ENCODE data around the gene VTCN1. TPM values are rescaled to one million over a fixed set of nuclear protein-coding genes. Genes with fewer than 3 reads are reported as not detected.

The VTCN1 gene
- total RNA-seq, 4 donors from 2014 or later = not detected

DNA sequence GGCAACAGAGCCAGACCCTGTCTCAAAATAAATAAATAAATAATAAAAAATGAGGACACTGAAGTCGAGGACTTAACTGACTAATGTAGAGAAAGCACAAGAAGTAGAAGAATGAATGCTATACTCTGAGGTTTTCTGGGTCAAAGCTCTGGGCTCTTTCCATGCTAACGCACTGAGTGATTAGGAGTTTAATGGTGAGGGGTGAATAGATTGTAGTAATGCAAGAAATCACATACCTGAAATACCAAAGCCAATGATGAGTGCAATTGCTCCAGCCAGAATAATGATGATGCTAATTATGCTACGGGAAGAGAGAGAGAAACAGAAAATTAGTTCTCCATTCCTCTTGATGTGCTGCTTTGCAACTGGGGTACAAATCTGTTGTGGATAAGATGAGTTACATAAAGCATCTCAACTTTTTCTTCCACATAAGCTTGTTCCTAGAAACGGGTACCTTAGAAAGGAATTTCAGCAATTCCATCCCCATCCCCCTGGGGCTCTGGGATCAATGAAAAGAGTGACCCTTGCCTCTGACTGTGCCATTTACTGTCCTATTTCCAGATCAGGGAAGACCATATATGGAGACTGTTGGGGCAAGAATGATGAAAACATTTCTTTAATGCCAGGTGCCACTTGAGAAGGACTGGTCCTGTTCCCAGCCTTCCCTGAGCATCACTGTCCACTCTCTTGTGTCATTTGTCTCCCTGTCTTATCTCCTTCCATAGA lies 40.7 kb downstream of the VTCN1 start:
- no peaks in the 10 kb centered on the region for H3K36me3 ChIP-seq
- no peak overlapping the region for H3K27ac ChIP-seq (replicated peaks in 1 of 4)
- H3K4me3 ChIP-seq = no peak overlapping the region
- intact Hi-C loops (cut with DNase I) = no loop called here
- 79% methylated on average over 4 of the region's 4 CpGs for WGBS
- no peaks in the 10 kb centered on the region for H3K27me3 ChIP-seq
- no peaks in the 10 kb centered on the region for H3K9me3 ChIP-seq
- TF ChIP-seq POLR2AphosphoS5 (IDR thresholded peaks at IDR 0.05) = no peak
- TF ChIP-seq POLR2A (IDR thresholded peaks at IDR 0.05; ENCODE audit: low read depth) = no peak
- TF ChIP-seq, protein P1, sequence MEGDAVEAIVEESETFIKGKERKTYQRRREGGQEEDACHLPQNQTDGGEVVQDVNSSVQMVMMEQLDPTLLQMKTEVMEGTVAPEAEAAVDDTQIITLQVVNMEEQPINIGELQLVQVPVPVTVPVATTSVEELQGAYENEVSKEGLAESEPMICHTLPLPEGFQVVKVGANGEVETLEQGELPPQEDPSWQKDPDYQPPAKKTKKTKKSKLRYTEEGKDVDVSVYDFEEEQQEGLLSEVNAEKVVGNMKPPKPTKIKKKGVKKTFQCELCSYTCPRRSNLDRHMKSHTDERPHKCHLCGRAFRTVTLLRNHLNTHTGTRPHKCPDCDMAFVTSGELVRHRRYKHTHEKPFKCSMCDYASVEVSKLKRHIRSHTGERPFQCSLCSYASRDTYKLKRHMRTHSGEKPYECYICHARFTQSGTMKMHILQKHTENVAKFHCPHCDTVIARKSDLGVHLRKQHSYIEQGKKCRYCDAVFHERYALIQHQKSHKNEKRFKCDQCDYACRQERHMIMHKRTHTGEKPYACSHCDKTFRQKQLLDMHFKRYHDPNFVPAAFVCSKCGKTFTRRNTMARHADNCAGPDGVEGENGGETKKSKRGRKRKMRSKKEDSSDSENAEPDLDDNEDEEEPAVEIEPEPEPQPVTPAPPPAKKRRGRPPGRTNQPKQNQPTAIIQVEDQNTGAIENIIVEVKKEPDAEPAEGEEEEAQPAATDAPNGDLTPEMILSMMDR (IDR thresholded peaks at IDR 0.05) = no peak
- TF ChIP-seq EP300 (IDR thresholded peaks at IDR 0.05) = no peak
- peaks cover 0 to 4% (median 0%) of the 10 kb centered on the region in 4 donors for H3K4me1 ChIP-seq
- no peak for DNase-seq (ENCODE audit: extremely low spot score)

DNA sequence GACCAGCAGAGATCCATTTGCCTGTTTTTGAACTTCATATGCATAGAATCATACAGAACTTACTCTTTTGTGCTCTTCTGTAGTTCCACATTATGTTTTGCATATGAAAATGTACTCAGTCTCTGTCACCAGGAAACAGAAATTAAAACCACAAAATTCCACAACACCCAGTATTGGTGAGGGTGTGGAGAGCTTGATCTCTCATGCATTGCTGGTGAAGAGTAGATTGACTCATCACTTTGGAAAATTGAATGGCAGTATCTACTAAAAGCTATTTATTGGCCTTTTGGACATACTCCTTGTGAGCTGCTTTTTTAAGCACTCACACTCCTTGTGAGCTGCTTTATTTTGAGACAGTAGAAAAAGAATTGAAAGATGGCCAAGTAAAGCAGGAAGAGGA lies 43.3 kb downstream of the VTCN1 start:
- Histone ChIP-seq H3K4me1 (no peaks in the 10 kb centered on the region), H3K4me3 (no peak overlapping the region), H3K27me3 (no peaks in the 10 kb centered on the region), H3K36me3 (no peaks in the 10 kb centered on the region), H3K27ac (replicated peaks in 1 of 4) (no peak overlapping the region), H3K9me3 (no peaks in the 10 kb centered on the region)
- no peak for DNase-seq (ENCODE audit: extremely low spot score)
- intact Hi-C loops (cut with DNase I) = no loop called here
- TF ChIP-seq EP300 (IDR thresholded peaks at IDR 0.05) = no peak
- TF ChIP-seq POLR2AphosphoS5 (IDR thresholded peaks at IDR 0.05) = no peak
- no peak for TF ChIP-seq POLR2A (IDR thresholded peaks at IDR 0.05; ENCODE audit: low read depth)
- TF ChIP-seq, protein P1 (IDR thresholded peaks at IDR 0.05) = no peak

DNA sequence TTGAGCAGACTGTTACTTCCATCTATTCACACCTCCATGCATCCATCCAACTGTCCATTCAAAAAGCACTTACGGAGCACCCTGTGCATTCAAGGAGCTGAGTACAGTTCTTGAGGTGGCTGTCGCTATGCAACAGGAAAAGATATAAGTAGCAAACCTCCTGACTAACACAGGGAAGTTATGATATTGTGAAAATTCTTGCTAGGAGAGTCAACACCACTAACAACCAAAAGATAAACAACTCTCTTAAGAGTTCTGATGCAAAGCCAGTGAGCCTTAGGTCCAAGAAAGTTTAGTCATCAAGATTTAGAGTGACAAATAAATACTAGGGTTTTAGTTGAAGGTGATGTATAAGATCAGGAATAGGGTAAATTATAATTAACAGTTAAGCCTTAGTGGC lies 44.7 kb downstream of the VTCN1 start:
- intact Hi-C loops (cut with DNase I) = no loop called here
- Histone ChIP-seq H3K27me3 (no peaks in the 10 kb centered on the region), H3K36me3 (no peaks in the 10 kb centered on the region), H3K27ac (replicated peaks in 1 of 4) (no peak overlapping the region), H3K9me3 (no peaks in the 10 kb centered on the region), H3K4me3 (no peak overlapping the region), H3K4me1 (no peaks in the 10 kb centered on the region)
- DNase-seq (ENCODE audit: extremely low spot score) = no peak
- TF ChIP-seq, protein P1 (IDR thresholded peaks at IDR 0.05) = no peak
- TF ChIP-seq POLR2A (IDR thresholded peaks at IDR 0.05; ENCODE audit: low read depth) = no peak
- TF ChIP-seq EP300 (IDR thresholded peaks at IDR 0.05) = no peak
- TF ChIP-seq POLR2AphosphoS5 (IDR thresholded peaks at IDR 0.05) = no peak
- WGBS = 87% methylated on average over 2 of the region's 2 CpGs

DNA sequence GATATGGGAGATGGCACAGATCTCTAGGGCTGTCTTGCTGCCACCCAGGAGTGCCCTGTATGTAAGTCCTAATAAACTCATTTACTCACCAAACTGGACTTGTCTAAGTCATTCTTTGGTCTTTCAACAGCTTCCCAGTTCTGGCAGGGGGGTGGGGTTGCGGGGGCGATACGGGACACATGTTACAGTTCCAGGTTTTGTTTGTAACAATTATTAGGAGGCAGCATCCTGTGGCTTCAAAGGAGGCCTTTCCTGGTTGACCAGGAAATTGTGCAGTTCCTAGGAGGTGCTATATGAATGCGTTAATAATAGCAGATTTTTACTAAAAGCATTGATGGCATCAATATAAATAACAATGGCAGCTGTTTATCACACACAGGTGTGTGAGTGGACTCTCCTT lies 46.5 kb downstream of the VTCN1 start:
- Histone ChIP-seq H3K27ac (replicated peaks in 1 of 4) (no peak overlapping the region), H3K9me3 (no peaks in the 10 kb centered on the region), H3K27me3 (no peaks in the 10 kb centered on the region), H3K4me1 (no peaks in the 10 kb centered on the region), H3K4me3 (no peak overlapping the region), H3K36me3 (no peaks in the 10 kb centered on the region)
- intact Hi-C loops (cut with DNase I) = no loop called here
- TF ChIP-seq, protein P1 (IDR thresholded peaks at IDR 0.05) = no peak
- no peak for DNase-seq (ENCODE audit: extremely low spot score)
- 82% methylated on average over 4 of the region's 4 CpGs for WGBS

DNA sequence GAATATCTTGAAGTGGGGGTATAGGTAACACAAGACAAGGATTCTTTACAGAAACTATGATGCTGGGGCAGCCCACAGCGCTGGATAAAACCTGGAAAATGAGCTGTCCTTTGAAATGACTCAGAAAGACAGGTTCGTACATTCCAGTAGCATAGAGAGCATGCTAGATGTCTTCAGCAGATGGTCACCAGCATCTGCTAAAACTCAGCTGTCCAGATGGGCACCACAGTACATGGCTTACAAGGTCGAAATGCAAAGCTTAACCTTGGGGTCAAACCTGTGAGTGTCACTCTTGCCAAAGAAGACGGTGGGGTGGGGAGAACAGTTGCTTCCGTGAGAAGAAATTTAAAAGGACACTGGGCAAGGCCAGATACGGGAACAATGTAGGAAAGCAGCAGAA lies 47.9 kb downstream of the VTCN1 start:
- no peak overlapping the region for H3K4me3 ChIP-seq
- H3K4me1 ChIP-seq = no peaks in the 10 kb centered on the region
- H3K9me3 ChIP-seq = no peaks in the 10 kb centered on the region
- no peak for DNase-seq (ENCODE audit: extremely low spot score)
- H3K27ac ChIP-seq (replicated peaks in 1 of 4) = no peak overlapping the region
- H3K36me3 ChIP-seq = no peaks in the 10 kb centered on the region
- TF ChIP-seq, protein P1 (IDR thresholded peaks at IDR 0.05) = no peak
- no peak for TF ChIP-seq POLR2AphosphoS5 (IDR thresholded peaks at IDR 0.05)
- TF ChIP-seq EP300 (IDR thresholded peaks at IDR 0.05) = no peak
- TF ChIP-seq POLR2A (IDR thresholded peaks at IDR 0.05; ENCODE audit: low read depth) = no peak
- no peaks in the 10 kb centered on the region for H3K27me3 ChIP-seq
- intact Hi-C loops (cut with DNase I) = no loop called here
- WGBS = 86% methylated on average over 6 of the region's 6 CpGs
